NT2/D1 (cell line): Measurements from ENCODE around the gene SPG21.

Experiments used
- SUZ12 ChIP-seq: IDR thresholded peaks from 2 replicates; pipeline ENCODE4 v1.6.1; 2011; ENCODE audit not compliant: insufficient read length, insufficient read depth; ENCODE audit errors: extremely low read depth
- YY1 ChIP-seq: IDR thresholded peaks from 2 replicates; pipeline ENCODE4 v1.6.1; 2011; ENCODE audit not compliant: insufficient read length, insufficient read depth
- ZNF274 ChIP-seq: IDR thresholded peaks from 2 replicates; pipeline ENCODE4 v1.6.1; 2011; ENCODE audit warnings: mild to moderate bottlenecking, low read depth, low read length

- no peak for TF ChIP-seq YY1
- no peak for TF ChIP-seq SUZ12
- TF ChIP-seq ZNF274 = no peak
These were observed 55.7 kb downstream of the SPG21 start for GRCh38 chr15:64934023-64934422.
